HepG2 (cell line): Measurements from ENCODE around the gene HEPN1. TPM values are rescaled to one million over a fixed set of nuclear protein-coding genes. Genes with fewer than 3 reads are reported as not detected.

Experiments
- ATAC-seq: fragments of 200-7000 bp; cut with Tn5 transposase; 3 replicates; pipeline ENCODE4 v1.9.1; 2020; ENCODE audit warnings: mild to moderate bottlenecking, moderate library complexity
- BruUV-seq: library from RNA; stranded (reverse); fragments of 400-500 nt; replicated peaks from 2 replicates; lab custom pipeline; 2021; lab: Mats Ljungman, UMichigan
- CTCF ChIA-PET: fragments of 300-600 bp; formaldehyde crosslinking; extraction: SDS; loops from one replicate; lab custom pipeline; 2021; ENCODE audit warnings: low total read pairs, inconsistent platforms, low intra/inter-chr PET ratio; lab: Yijun Ruan, JAX
- POLR2A ChIA-PET: fragments of 350-600 bp; sonication (Branson Sonifier 250); formaldehyde crosslinking; loops from one replicate; lab custom pipeline; 2020; ENCODE audit warnings: antibody characterized with exemption, inconsistent platforms; lab: Yijun Ruan, JAX
- DNase-seq: peaks from one replicate; pipeline ENCODE4 v3.0.0-alpha.2; 2015; ENCODE audit warnings: low spot score
- FAIRE-seq: peaks from 3 replicates; lab custom pipeline; 2011; peaks lifted over from hg19 to GRCh38; lab: Jason Lieb, UNC
- H2AFZ ChIP-seq: one replicate; pipeline ENCODE4 v1.6.1; 2011; ENCODE audit warnings: low read length, inconsistent platforms
- H3K27ac ChIP-seq: fragments of 300-600 bp; 3 replicates; pipeline ENCODE4 v1.8.0; 2011; ENCODE audit warnings: mixed run types, mild to moderate bottlenecking, mixed read lengths, low read length, inconsistent platforms; ENCODE audit not compliant: insufficient read depth; ENCODE audit errors: extremely low read length
- H3K27me3 ChIP-seq, 2 experiments: fragments of 200-600 bp in 1 of 2; 2 replicates in 1 of 2; 3 replicates in 1 of 2; pipeline versions ENCODE4 v1.6.0 to v1.8.0; 2011; ENCODE audit warnings: low read length in 2 of 2, mild to moderate bottlenecking in 2 of 2, moderate library complexity in 2 of 2, inconsistent platforms in 1 of 2; ENCODE audit not compliant: insufficient read depth in 2 of 2, control insufficient read depth in 1 of 2
- H3K36me3 ChIP-seq, 2 experiments: fragments of 200-600 bp in 1 of 2; replicated peaks in 1 of 2; 2 replicates in 1 of 2; 3 replicates in 1 of 2; pipeline versions ENCODE4 v1.5.1 to v1.8.0; 2011; ENCODE audit warnings: low read length in 2 of 2, inconsistent platforms in 1 of 2; ENCODE audit not compliant: insufficient read depth in 2 of 2, control insufficient read depth in 1 of 2
- H3K4me1 ChIP-seq: 2 replicates; pipeline ENCODE4 v1.5.1; 2012; ENCODE audit warnings: low read length, inconsistent platforms; ENCODE audit not compliant: insufficient read depth
- H3K4me2 ChIP-seq: 2 replicates; pipeline ENCODE4 v1.6.0; 2011; ENCODE audit warnings: low read depth, low read length, inconsistent platforms
- H3K4me3 ChIP-seq, 3 experiments: fragments of 200-600 bp in 1 of 3; sonication (generic), shearing (Covaris generic) in 1 of 3; replicated peaks in 1 of 3; 2 replicates each; pipeline ENCODE4 v1.5.1; 2011 to 2016; ENCODE audit warnings: low read length in 3 of 3, inconsistent platforms in 2 of 3, low read depth in 2 of 3, mild to moderate bottlenecking in 2 of 3, control low read depth in 1 of 3, mixed read lengths in 1 of 3; ENCODE audit not compliant: insufficient read depth in 1 of 3
- H3K79me2 ChIP-seq: one replicate; pipeline ENCODE4 v1.6.1; 2011; ENCODE audit warnings: low read length, inconsistent platforms; ENCODE audit not compliant: insufficient read depth
- H3K9ac ChIP-seq: 2 replicates; pipeline ENCODE4 v1.6.0; 2011; ENCODE audit warnings: mild to moderate bottlenecking, low read depth, low read length, inconsistent platforms; ENCODE audit not compliant: insufficient read depth
- H3K9me3 ChIP-seq: 2 replicates; pipeline ENCODE4 v1.5.1; 2012; ENCODE audit warnings: mild to moderate bottlenecking, low read length
- H4K20me1 ChIP-seq: 2 replicates; pipeline ENCODE4 v1.6.0; 2011; ENCODE audit warnings: inconsistent platforms, mild to moderate bottlenecking, low read length, moderate library complexity; ENCODE audit not compliant: insufficient read depth
- ASH2L ChIP-seq: fragments of 300-600, 200-600 bp; sonication (generic); IDR thresholded peaks from 2 replicates; pipeline ENCODE4 v1.7.0; 2017; ENCODE audit warnings: low read depth, mild to moderate bottlenecking, moderate library complexity, mixed read lengths, low read length; ENCODE audit not compliant: insufficient read length
- FOXM1 ChIP-seq: sonication (generic); formaldehyde crosslinking; IDR thresholded peaks from 2 replicates; pipeline ENCODE4 v1.5.0; 2020; ENCODE audit warnings: missing genetic modification reagents
- GTF2F1 ChIP-seq: fragments of 150-350 bp; IDR thresholded peaks from 2 replicates; pipeline ENCODE4 v1.6.1; 2014; ENCODE audit warnings: low read length
- PCBP1 ChIP-seq: fragments of 200-400 bp; formaldehyde crosslinking; IDR thresholded peaks from 2 replicates; pipeline ENCODE4 v1.6.1; 2017; ENCODE audit warnings: mild to moderate bottlenecking, low read depth, low read length, borderline replicate concordance
- TAF1 ChIP-seq: sonication (generic); formaldehyde crosslinking; IDR thresholded peaks from 2 replicates; pipeline ENCODE4 v1.4.0; 2020; ENCODE audit warnings: missing genetic modification reagents
- TEF ChIP-seq: sonication (generic); formaldehyde crosslinking; IDR thresholded peaks from 2 replicates; pipeline ENCODE4 v1.5.0; 2020; ENCODE audit warnings: missing genetic modification reagents
- TP53 ChIP-seq: sonication (generic); formaldehyde crosslinking; conservative IDR thresholded peaks from 2 replicates; pipeline ENCODE4 v1.4.0; 2020; ENCODE audit warnings: missing genetic modification reagents
- ZBTB7A ChIP-seq: sonication (generic); formaldehyde crosslinking; IDR thresholded peaks from 2 replicates; pipeline ENCODE4 v1.8.0; 2022; ENCODE audit warnings: mild to moderate bottlenecking, missing genetic modification reagents
- ZNF138 ChIP-seq: sonication (generic); formaldehyde crosslinking; IDR thresholded peaks from 2 replicates; pipeline ENCODE4 v1.5.0; 2020; ENCODE audit warnings: mild to moderate bottlenecking, low read depth, missing genetic modification reagents
- ZNF30 ChIP-seq: sonication (generic); formaldehyde crosslinking; IDR thresholded peaks from 2 replicates; pipeline ENCODE4 v1.5.0; 2020; ENCODE audit warnings: mild to moderate bottlenecking, missing genetic modification reagents
- ZNF432 ChIP-seq: sonication (generic); formaldehyde crosslinking; IDR thresholded peaks from 2 replicates; pipeline ENCODE4 v1.5.0; 2020; ENCODE audit warnings: missing genetic modification reagents, mild to moderate bottlenecking, borderline replicate concordance
- ZNF547 ChIP-seq: sonication (generic); formaldehyde crosslinking; IDR thresholded peaks from 2 replicates; pipeline ENCODE4 v1.5.1; 2020; ENCODE audit warnings: mild to moderate bottlenecking, missing genetic modification reagents
- ZNF552 ChIP-seq: sonication (generic); formaldehyde crosslinking; IDR thresholded peaks from 2 replicates; pipeline ENCODE4 v1.9.0; 2022; ENCODE audit warnings: missing genetic modification reagents, mild to moderate bottlenecking, borderline replicate concordance
- ZNF556 ChIP-seq: sonication (generic); formaldehyde crosslinking; IDR thresholded peaks from 2 replicates; pipeline ENCODE4 v1.4.0; 2020; ENCODE audit warnings: mild to moderate bottlenecking, missing genetic modification reagents, borderline replicate concordance
- ZNF567 ChIP-seq: sonication (generic); formaldehyde crosslinking; IDR thresholded peaks from 2 replicates; pipeline ENCODE4 v1.8.1; 2023; ENCODE audit warnings: mild to moderate bottlenecking, missing genetic modification reagents, borderline replicate concordance
- WGBS: methylation state at CpG from one replicate; pipeline ENCODE4 v1.1.6; 2017; ENCODE audit warnings: low lambda C conversion rate; 5-methylcytosine and 5-hydroxymethylcytosine counted together
- in situ Hi-C: cut with HindIII; loops from 2 replicates; pipeline ENCODE4 v1.10.0; 2017; ENCODE audit warnings: low pct_unique_long_range_greater_than_20kb; ENCODE audit not compliant: extremely low pct_ligation_motif_present
- intact Hi-C: fragments of 100-400 bp; cut with micrococcal nuclease; formaldehyde crosslinking; loops from one replicate; pipeline ENCODE4 v1.10.0; 2022; ENCODE audit not compliant: unreplicated experiment
- polyA plus RNA-seq, 8 experiments: library from polyadenylated mRNA; depleted of rRNA in 3 of 8; stranded (reverse) in 7 of 8; unstranded in 1 of 8; fragments of >200 nt; fragmentation: Illumina TruSeq in 4 of 8; extraction: Trizol in 4 of 8; gene quantifications; 2 replicates each; pipeline versions ENCODE4 v1.2.1 to v1.2.3, GENCODE V29; 2011 to 2016; ENCODE audit warnings: low read depth in 4 of 8, missing spikeins in 1 of 8, mixed read lengths in 1 of 8; ENCODE audit not compliant: insufficient read depth in 1 of 8
- total RNA-seq, 5 experiments: library from RNA; depleted of rRNA; stranded (reverse); fragments of >200 nt; fragmentation: Illumina TruSeq; extraction: Trizol; gene quantifications; 2 replicates each; pipeline ENCODE4 v1.2.3, GENCODE V29; 2016; ENCODE audit warnings: low read depth in 1 of 5
- TF ChIP-seq, protein P1 (sequence below): sonication (generic); formaldehyde crosslinking; conservative IDR thresholded peaks from 2 replicates; pipeline ENCODE4 v1.8.0; 2022; ENCODE audit warnings: missing genetic modification reagents
- TF ChIP-seq, protein P2 (sequence below): IDR thresholded peaks from 2 replicates; pipeline ENCODE4 v1.6.1; 2016; ENCODE audit warnings: missing compliant biosample characterization, missing genetic modification reagents, borderline replicate concordance

HEPN1 gene
- total and polyA plus RNA-seq, 2 of the 13 experiments (the other 11 are each of a cell fraction or from before 2014, with no cell fraction given) = not detected

DNA sequence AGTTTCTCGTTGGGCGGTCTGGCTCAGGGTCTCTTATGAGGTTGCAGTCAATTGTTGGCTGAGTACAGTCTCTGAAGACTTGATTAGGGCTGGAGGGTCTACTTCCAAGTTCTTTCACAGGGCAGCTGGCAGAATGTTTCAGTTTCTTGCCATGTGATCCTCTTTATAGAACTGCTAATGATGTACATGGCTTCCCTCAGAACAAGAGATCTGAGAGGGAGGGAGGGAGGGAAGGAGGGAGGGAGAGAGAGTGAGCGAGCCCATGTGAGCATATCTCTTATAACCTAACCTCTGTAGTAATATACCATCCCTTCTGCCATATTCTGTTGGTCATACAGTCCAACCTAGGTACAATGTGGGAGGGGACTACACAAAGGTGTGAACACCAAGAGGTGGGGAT lies 32.3 kb downstream of the HEPN1 start (continued):
- TF ChIP-seq, protein P1, sequence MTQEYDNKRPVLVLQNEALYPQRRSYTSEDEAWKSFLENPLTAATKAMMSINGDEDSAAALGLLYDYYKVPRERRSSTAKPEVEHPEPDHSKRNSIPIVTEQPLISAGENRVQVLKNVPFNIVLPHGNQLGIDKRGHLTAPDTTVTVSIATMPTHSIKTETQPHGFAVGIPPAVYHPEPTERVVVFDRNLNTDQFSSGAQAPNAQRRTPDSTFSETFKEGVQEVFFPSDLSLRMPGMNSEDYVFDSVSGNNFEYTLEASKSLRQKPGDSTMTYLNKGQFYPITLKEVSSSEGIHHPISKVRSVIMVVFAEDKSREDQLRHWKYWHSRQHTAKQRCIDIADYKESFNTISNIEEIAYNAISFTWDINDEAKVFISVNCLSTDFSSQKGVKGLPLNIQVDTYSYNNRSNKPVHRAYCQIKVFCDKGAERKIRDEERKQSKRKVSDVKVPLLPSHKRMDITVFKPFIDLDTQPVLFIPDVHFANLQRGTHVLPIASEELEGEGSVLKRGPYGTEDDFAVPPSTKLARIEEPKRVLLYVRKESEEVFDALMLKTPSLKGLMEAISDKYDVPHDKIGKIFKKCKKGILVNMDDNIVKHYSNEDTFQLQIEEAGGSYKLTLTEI = no peak

DNA sequence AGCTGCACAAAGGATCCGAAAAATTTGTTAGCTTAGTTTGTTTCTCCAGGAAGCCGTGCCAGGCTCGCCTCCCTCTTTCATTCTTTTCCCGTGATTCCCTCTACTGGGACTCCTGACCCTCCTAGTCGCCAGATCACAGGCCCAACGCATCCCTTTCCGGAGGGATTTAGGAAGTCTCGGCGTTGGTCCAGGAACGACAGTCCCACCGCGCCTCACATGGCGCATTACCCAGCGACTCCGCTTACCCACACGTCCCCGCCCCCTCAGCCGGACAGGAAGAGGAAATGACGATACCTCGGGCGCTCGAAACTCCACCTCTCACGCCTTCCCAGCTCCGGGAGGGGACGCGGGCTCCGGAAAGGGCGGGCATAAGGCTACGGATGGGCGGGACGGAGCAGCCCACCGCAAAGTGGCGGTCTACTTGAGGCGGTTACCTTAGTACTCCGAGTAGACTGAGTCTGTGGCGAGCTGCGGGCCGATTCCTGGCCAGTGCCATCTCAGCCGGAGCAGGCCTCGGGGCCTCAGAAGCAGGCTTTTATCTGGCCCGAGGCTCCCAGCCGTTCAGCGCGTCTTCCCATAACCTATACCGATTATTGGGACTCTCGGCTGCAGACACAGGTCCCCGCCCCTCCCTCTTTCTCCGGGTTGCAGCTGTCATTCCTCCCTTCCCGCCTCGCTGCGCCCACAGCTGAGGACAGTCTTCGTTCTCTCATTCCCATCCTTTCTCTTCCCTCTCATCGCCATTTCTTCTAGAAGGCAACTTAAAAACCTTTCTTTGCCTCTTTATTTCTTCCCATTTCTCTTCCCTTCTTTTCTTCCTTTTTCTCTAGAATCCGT lies 34.9 kb downstream of the HEPN1 start, which contains the start of gene CCDC15:
CCDC15 (plus strand) TSS at position 450 of the 837 bp plus-strand sequence. CDS start 531 bp downstream, outside the sequence.
- Histone ChIP-seq H3K4me1 (peaks cover 25% of the 10 kb centered on the region), H3K9ac (peak within 1 kb of the TSS; percentile 81), H3K79me2 (no peaks in the 10 kb centered on the region), H3K27me3 (no peaks in the 10 kb centered on the region; a peak in 2 of 5 replicates), H3K4me3 (peak within 1 kb of the TSS; percentile 76 to 83 (median 79)), H2AFZ (no peak within 1 kb of the TSS), H4K20me1 (no peaks in the 10 kb centered on the region), H3K27ac (peak within 1 kb of the TSS; percentile 78), H3K4me2 (peak within 1 kb of the TSS; percentile 83), H3K9me3 (no peaks in the 10 kb centered on the region), H3K36me3 (no peaks in the 10 kb centered on the region)
- DNase-seq (peak; percentile 96), ATAC-seq (peak; percentile 100), FAIRE-seq (peak; percentile 89)
- in situ Hi-C loops (loop anchor here (5.0 to 10.0 kb wide), 2 partner anchors 77 to 391 kb away; no protein-coding TSS in a partner anchor), intact Hi-C loops (no loop called here)
- CTCF ChIA-PET = no interaction called here
- WGBS = under 1% methylated on average over 34 of the region's 54 CpGs
- POLR2A ChIA-PET = interaction anchor here (0.6 to 5.5 kb wide), 14 partner anchors 11 to 616 kb away, joined by 3 to 61 read pairs (median 4); partner anchors contain the start of genes EI24, HEPACAM and TMEM218
- BruUV-seq = TSS peak; percentile 99
- TF ChIP-seq TP53 (CRISPR knock-in tag) (no peak), ZNF138 (CRISPR knock-in tag) (no peak), ZNF567 (CRISPR knock-in tag) (no peak), ZBTB7A (CRISPR knock-in tag) (no peak), PCBP1 (no peak), ASH2L (peak; percentile 82), ZNF432 (no peak), ZNF30 (no peak), ZNF547 (CRISPR knock-in tag) (peak; percentile 57; the same call in 1 of the 2 replicates), TAF1 (CRISPR knock-in tag) (peak; percentile 79), TEF (no peak), ZNF552 (CRISPR knock-in tag) (peak; percentile 17; the same call in 1 of the 2 replicates), GTF2F1 (no peak), FOXM1 (CRISPR knock-in tag) (no peak), ZNF556 (CRISPR knock-in tag) (peak; percentile 60; the same call in 1 of the 2 replicates)
- TF ChIP-seq, protein P2, sequence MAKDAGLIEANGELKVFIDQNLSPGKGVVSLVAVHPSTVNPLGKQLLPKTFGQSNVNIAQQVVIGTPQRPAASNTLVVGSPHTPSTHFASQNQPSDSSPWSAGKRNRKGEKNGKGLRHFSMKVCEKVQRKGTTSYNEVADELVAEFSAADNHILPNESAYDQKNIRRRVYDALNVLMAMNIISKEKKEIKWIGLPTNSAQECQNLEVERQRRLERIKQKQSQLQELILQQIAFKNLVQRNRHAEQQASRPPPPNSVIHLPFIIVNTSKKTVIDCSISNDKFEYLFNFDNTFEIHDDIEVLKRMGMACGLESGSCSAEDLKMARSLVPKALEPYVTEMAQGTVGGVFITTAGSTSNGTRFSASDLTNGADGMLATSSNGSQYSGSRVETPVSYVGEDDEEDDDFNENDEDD = peak; percentile 95
